Measurements from ENCODE around the gene PACSIN2. TPM values are rescaled to one million over a fixed set of nuclear protein-coding genes. Genes with fewer than 3 reads are reported as not detected.

PACSIN2 gene
- total RNA-seq, 6 experiments from 2014 or later = 21.4 to 67.0 (median 47.1) TPM

DNA sequence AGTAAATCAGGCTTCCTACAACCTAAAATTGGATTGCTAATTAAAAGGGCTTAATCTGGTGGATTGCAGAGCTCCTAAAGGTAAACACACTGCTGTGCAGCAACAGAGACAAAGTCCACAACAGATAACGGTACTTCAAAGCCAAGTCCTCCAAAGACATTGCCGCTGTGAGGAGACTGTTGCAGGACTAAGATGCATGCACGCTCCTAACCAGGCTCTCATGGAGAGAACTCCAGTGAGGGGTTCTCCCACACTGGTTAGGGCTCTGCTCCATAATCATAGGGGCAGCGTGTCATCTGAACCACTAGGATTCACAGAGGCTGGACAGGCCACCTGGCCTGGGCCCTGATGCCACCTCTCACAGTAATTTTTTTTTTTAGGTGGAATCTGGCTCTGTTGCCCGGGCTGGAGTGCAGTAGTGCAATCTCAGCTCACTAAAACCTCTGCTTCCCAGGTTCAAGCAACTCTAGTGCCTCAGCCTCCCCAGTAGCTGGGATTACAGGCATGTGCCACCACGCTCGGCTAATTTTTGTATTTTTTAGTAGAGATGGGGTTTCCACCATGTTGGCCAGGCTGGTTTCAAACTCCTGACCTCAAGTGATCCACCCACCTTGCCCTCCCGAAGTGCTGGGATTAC, 101.0 kb downstream of the PACSIN2 start:
- Histone ChIP-seq H3K27me3 (no peaks in the 10 kb centered on the region), H3K36me3 (peaks cover 0 to 3% (median 0%) of the 10 kb centered on the region in 4 donors), H3K27ac (peak overlapping the region in 2 of 3 donors; percentile 29 to 74), H3K9me3 (no peaks in the 10 kb centered on the region), H3K4me3 (no peak overlapping the region), H3K4me1 (peaks cover 0 to 30% (median 11%) of the 10 kb centered on the region in 4 donors)
- peak; percentile 85 to 93 (median 90) for ATAC-seq
- TF ChIP-seq, protein P1, sequence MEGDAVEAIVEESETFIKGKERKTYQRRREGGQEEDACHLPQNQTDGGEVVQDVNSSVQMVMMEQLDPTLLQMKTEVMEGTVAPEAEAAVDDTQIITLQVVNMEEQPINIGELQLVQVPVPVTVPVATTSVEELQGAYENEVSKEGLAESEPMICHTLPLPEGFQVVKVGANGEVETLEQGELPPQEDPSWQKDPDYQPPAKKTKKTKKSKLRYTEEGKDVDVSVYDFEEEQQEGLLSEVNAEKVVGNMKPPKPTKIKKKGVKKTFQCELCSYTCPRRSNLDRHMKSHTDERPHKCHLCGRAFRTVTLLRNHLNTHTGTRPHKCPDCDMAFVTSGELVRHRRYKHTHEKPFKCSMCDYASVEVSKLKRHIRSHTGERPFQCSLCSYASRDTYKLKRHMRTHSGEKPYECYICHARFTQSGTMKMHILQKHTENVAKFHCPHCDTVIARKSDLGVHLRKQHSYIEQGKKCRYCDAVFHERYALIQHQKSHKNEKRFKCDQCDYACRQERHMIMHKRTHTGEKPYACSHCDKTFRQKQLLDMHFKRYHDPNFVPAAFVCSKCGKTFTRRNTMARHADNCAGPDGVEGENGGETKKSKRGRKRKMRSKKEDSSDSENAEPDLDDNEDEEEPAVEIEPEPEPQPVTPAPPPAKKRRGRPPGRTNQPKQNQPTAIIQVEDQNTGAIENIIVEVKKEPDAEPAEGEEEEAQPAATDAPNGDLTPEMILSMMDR (IDR thresholded peaks at IDR 0.05) = no peak
- no peak for TF ChIP-seq POLR2A (IDR thresholded peaks at IDR 0.05)
- 39% methylated on average over 5 of the region's 8 CpGs for WGBS (ENCODE audit: insufficient coverage, low coverage, low lambda C conversion rate, missing lambda C conversion rate)
- intact Hi-C loops (cut with DNase I) = no loop called here
- peak in 2 of 3 donors; percentile 43 to 78 for DNase-seq

- peaks cover 0 to 38% (median 13%) of the 10 kb centered on the region in 4 donors for H3K4me1 ChIP-seq
- peak overlapping the region in 1 of 3 donors; percentile 74 for H3K27ac ChIP-seq
- peaks cover 0 to 3% (median 0%) of the 10 kb centered on the region in 4 donors for H3K36me3 ChIP-seq
- intact Hi-C loops (cut with DNase I) = no loop called here
- ATAC-seq = no peak
- WGBS (ENCODE audit: insufficient coverage, low coverage, low lambda C conversion rate, missing lambda C conversion rate) = 54% methylated on average over 4 of the region's 6 CpGs
- H3K27me3 ChIP-seq = no peaks in the 10 kb centered on the region
- H3K4me3 ChIP-seq = no peak overlapping the region
- TF ChIP-seq, protein P1 (IDR thresholded peaks at IDR 0.05) = no peak
- TF ChIP-seq POLR2A (IDR thresholded peaks at IDR 0.05) = no peak
- peak in 1 of 3 donors; percentile 43 for DNase-seq
- no peaks in the 10 kb centered on the region for H3K9me3 ChIP-seq
These were observed 102.9 kb downstream of the PACSIN2 start for GRCh38 chr22:42912059-42912458.

GRCh38 chr22:42910221-42910942, 104.6 kb downstream of the PACSIN2 start:
- DNase-seq (peak in 1 of 3 donors; percentile 32), ATAC-seq (no peak)
- Histone ChIP-seq H3K36me3 (peaks cover 0 to 3% (median 0%) of the 10 kb centered on the region in 4 donors), H3K4me3 (no peak overlapping the region), H3K4me1 (peaks cover 0 to 53% (median 21%) of the 10 kb centered on the region in 4 donors), H3K9me3 (no peaks in the 10 kb centered on the region), H3K27me3 (no peaks in the 10 kb centered on the region), H3K27ac (no peak overlapping the region)
- TF ChIP-seq, protein P1 (IDR thresholded peaks at IDR 0.05) = no peak
- no peak for TF ChIP-seq POLR2A (IDR thresholded peaks at IDR 0.05)
- intact Hi-C loops (cut with DNase I) = no loop called here
- WGBS (ENCODE audit: insufficient coverage, low coverage, low lambda C conversion rate, missing lambda C conversion rate) = 94% methylated on average over 3 of the region's 10 CpGs

DNA sequence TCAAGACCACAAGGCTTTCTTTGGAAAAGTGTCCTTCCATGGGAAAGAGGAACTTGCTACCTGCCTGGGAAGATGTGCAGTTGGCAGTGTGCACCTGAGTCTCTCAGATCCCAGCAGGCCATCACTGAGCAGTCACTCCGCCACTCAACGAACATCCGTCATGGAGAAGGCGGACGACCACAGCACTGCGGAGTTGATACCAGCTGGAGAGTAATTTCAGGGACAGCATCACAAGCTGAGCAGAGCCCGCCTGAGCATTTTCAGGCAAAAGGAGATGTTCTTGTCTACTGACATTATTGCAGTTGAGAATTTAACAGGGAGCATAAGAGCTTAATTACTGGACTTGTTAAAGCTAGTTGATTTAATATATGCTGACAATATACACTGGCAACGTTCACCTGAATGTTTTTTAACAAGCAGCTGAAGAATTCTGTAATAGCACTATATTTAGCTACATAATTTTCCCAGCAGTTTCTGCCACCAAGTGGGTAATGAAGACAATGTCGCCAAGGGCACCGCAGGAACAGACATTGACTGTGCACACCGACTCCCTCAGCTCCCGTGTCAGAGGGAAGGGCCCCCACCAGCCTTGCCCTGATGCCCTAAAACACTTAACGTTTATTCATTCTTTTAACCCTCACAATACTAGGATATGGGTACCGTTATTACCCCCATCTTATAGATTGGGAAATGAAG, 105.4 kb downstream of the PACSIN2 start:
- 91% methylated on average over 5 of the region's 14 CpGs for WGBS (ENCODE audit: insufficient coverage, low coverage, low lambda C conversion rate, missing lambda C conversion rate)
- ATAC-seq (no peak), DNase-seq (peak in 1 of 3 donors; percentile 16)
- no peaks in the 10 kb centered on the region for H3K9me3 ChIP-seq
- peaks cover 0 to 51% (median 23%) of the 10 kb centered on the region in 4 donors for H3K4me1 ChIP-seq
- H3K36me3 ChIP-seq = peaks cover 0 to 3% (median 0%) of the 10 kb centered on the region in 4 donors
- TF ChIP-seq, protein P1 (IDR thresholded peaks at IDR 0.05) = no peak
- TF ChIP-seq POLR2A (IDR thresholded peaks at IDR 0.05) = no peak
- H3K27me3 ChIP-seq = no peaks in the 10 kb centered on the region
- H3K27ac ChIP-seq = no peak overlapping the region
- no peak overlapping the region for H3K4me3 ChIP-seq
- intact Hi-C loops (cut with DNase I) = no loop called here
